PC-9 (cell line): ENCODE results near the gene IDH3B. TPM values are rescaled to one million over a fixed set of nuclear protein-coding genes. Genes with fewer than 3 reads are reported as not detected.

Experiments used
- BruUV-seq: library from RNA; stranded (reverse); fragments of 400-500 nt; replicated peaks from 2 replicates; lab custom pipeline; 2021; lab: Mats Ljungman, UMichigan
- CTCF ChIA-PET: fragments of 300-600 bp; sonication (Branson Sonifier 250); formaldehyde crosslinking; loops from one replicate; lab custom pipeline; 2022; ENCODE audit warnings: antibody characterized with exemption; lab: Charles Lee
- POLR2A ChIA-PET: fragments of 300-600 bp; sonication (Branson Sonifier 250); formaldehyde crosslinking; loops from one replicate; lab custom pipeline; 2022; ENCODE audit warnings: antibody characterized with exemption; ENCODE audit not compliant: unreplicated experiment; lab: Charles Lee
- DNase-seq, 2 experiments: peaks; one replicate each; pipeline versions ENCODE4 v3.0.0 to v3.0.0-alpha.2; 2015 to 2022; ENCODE audit warnings: mixed read lengths in 1 of 2
- H2AFZ ChIP-seq: fragments of 200-600 bp; sonication (generic); 2 replicates; pipeline ENCODE4 v1.8.1; 2017; ENCODE audit warnings: antibody characterized with exemption
- H3F3A ChIP-seq: fragments of 200-600 bp; sonication (generic); 2 replicates; pipeline ENCODE4 v1.8.1; 2017; ENCODE audit warnings: antibody characterized with exemption, mild to moderate bottlenecking, low read depth; ENCODE audit not compliant: insufficient read depth
- H3K27ac ChIP-seq: fragments of 200-600 bp; sonication (generic); 2 replicates; pipeline ENCODE4 v1.6.1; 2016; ENCODE audit warnings: mixed run types
- H3K27me3 ChIP-seq: fragments of 200-600 bp; sonication (generic); 2 replicates; pipeline ENCODE4 v1.6.1; 2016; ENCODE audit warnings: low read depth, mixed run types; ENCODE audit not compliant: insufficient read depth
- H3K36me3 ChIP-seq: fragments of 200-600 bp; sonication (generic); 2 replicates; pipeline ENCODE4 v1.6.1; 2016; ENCODE audit warnings: low read depth, mixed run types
- H3K4me1 ChIP-seq: fragments of 200-600 bp; sonication (generic); replicated peaks from 2 replicates; pipeline ENCODE4 v1.6.1; 2016; ENCODE audit warnings: mixed run types; ENCODE audit not compliant: insufficient read depth
- H3K4me2 ChIP-seq: fragments of 200-600 bp; sonication (generic); 2 replicates; pipeline ENCODE4 v1.6.1; 2017; ENCODE audit warnings: mixed run types
- H3K4me3 ChIP-seq: fragments of 200-600 bp; sonication (generic); 2 replicates; pipeline ENCODE4 v1.6.1; 2016; ENCODE audit warnings: mixed run types
- H3K79me2 ChIP-seq: fragments of 200-600 bp; sonication (generic); 2 replicates; pipeline ENCODE4 v1.6.1; 2017; ENCODE audit warnings: low read depth, mixed run types
- H3K9me2 ChIP-seq: fragments of 200-600 bp; sonication (generic); 2 replicates; pipeline ENCODE4 v1.8.1; 2017; ENCODE audit warnings: mild to moderate bottlenecking; ENCODE audit not compliant: insufficient read depth
- H3K9me3 ChIP-seq: fragments of 200-600 bp; sonication (generic); 2 replicates; pipeline ENCODE4 v1.8.1; 2016; ENCODE audit warnings: low read depth; ENCODE audit not compliant: insufficient read depth
- H4K20me1 ChIP-seq: fragments of 200-600 bp; sonication (generic); 2 replicates; pipeline ENCODE4 v1.8.1; 2017; ENCODE audit not compliant: insufficient read depth
- EZH2 ChIP-seq: fragments of 200-600 bp; sonication (generic); IDR thresholded peaks from 2 replicates; pipeline ENCODE4 v1.8.0; 2017; ENCODE audit warnings: antibody characterized with exemption, low read depth
- intact Hi-C: fragments of 100-400 bp; cut with micrococcal nuclease; formaldehyde crosslinking; loops from one replicate; pipeline ENCODE4 v1.10.0; 2022; ENCODE audit not compliant: unreplicated experiment
- total RNA-seq: library from RNA; stranded (reverse); gene quantifications from 2 replicates; pipeline ENCODE4 v1.2.3, GENCODE V29; 2021
- TF ChIP-seq, protein P1 (sequence below): fragments of 200-600 bp; sonication (generic); conservative IDR thresholded peaks from 2 replicates; pipeline ENCODE4 v1.6.1; 2017; ENCODE audit warnings: mixed run types, antibody characterized with exemption, mild to moderate bottlenecking, moderate library complexity

Gene IDH3B
- total RNA-seq, 1 experiment from 2014 or later, result 144 TPM

DNA sequence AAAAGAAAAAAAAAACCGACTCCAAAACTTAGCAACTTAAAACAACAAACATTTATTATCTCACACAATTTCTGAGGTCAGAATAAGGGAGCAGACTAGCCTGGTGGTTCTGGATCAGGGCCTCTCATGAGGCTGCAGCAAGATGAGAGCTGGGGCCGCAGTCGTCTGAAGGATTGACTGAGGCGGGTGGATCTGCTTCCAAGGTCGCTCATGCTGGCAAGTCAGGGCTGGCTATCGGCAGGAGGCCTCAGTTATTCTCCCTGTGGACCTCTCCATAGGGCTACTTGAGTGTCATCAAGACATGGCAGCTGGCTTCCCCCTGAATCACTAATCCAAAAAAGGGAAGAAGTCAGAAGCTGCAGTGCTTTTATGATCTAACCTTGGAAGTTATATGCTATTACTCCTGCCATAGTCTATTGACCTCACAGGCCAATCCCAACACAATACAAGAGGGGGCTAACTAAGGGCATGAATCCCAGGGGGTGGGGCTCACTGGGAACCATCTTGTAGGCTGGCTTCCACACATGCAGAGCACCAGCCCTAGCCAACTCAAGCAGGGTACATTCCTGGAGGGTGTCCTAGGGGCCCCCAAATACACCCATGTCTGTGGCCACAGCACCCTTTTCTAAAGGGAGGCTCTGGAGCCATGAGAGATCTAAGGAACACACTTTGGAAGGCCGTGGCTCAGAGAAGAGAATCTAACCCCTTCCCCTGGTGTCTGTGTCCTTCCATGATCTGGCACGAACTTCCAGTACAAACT lies 39.9 kb upstream of the IDH3B start:
- H3K79me2 ChIP-seq, result no peaks in the 10 kb centered on the region
- no peaks in the 10 kb centered on the region for H3K9me3 ChIP-seq
- POLR2A ChIA-PET, result interaction anchor here (0.7 kb wide), 1 partner anchor 60 kb away, joined by 17 read pairs; no protein-coding TSS in a partner anchor
- H2AFZ ChIP-seq, result no peak overlapping the region
- H3K27me3 ChIP-seq, result peaks cover 93% of the 10 kb centered on the region
- BruUV-seq, result no TSS peak
- intact Hi-C loops, result no loop called here
- H4K20me1 ChIP-seq, result no peaks in the 10 kb centered on the region
- H3K4me2 ChIP-seq, result no peak overlapping the region
- H3F3A ChIP-seq, result no peaks in the 10 kb centered on the region
- DNase-seq, result no peak
- H3K4me3 ChIP-seq, result no peak overlapping the region
- no peaks in the 10 kb centered on the region for H3K9me2 ChIP-seq
- CTCF ChIA-PET, result interaction anchor here (0.6 kb wide), 1 partner anchor 239 kb away, joined by 10 read pairs; no protein-coding TSS in a partner anchor
- no peak for TF ChIP-seq EZH2
- TF ChIP-seq, protein P1, sequence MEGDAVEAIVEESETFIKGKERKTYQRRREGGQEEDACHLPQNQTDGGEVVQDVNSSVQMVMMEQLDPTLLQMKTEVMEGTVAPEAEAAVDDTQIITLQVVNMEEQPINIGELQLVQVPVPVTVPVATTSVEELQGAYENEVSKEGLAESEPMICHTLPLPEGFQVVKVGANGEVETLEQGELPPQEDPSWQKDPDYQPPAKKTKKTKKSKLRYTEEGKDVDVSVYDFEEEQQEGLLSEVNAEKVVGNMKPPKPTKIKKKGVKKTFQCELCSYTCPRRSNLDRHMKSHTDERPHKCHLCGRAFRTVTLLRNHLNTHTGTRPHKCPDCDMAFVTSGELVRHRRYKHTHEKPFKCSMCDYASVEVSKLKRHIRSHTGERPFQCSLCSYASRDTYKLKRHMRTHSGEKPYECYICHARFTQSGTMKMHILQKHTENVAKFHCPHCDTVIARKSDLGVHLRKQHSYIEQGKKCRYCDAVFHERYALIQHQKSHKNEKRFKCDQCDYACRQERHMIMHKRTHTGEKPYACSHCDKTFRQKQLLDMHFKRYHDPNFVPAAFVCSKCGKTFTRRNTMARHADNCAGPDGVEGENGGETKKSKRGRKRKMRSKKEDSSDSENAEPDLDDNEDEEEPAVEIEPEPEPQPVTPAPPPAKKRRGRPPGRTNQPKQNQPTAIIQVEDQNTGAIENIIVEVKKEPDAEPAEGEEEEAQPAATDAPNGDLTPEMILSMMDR, result no peak
- no peaks in the 10 kb centered on the region for H3K4me1 ChIP-seq
- no peak overlapping the region for H3K27ac ChIP-seq
- H3K36me3 ChIP-seq, result no peaks in the 10 kb centered on the region

DNA sequence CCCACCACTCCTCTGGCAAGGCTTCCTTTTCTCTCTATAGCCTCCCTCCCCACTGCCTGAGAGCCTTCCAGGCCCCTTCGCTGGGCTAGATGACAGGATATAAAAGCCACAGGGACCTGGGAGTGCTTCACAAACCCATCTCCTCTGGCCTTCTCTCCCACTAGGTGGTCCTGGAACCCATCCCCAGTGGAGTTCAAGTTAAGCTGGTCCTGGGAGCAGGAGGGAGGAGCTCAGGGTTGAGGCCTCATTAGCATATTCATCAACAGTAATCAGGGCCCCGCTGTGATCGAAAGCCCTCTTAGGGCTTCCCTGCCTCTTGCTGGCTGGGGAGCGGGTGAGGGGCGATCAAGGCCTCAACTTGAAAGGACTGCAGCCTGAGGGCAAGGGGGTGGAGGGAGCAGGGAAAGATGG lies 37.7 kb upstream of the IDH3B start:
- H2AFZ ChIP-seq, result no peak overlapping the region
- no peak overlapping the region for H3K4me3 ChIP-seq
- no TSS peak for BruUV-seq
- no peak overlapping the region for H3K4me2 ChIP-seq
- H3K27me3 ChIP-seq, result peaks cover 94% of the 10 kb centered on the region
- H4K20me1 ChIP-seq, result no peaks in the 10 kb centered on the region
- H3K79me2 ChIP-seq, result no peaks in the 10 kb centered on the region
- no peaks in the 10 kb centered on the region for H3K36me3 ChIP-seq
- no peaks in the 10 kb centered on the region for H3K9me3 ChIP-seq
- CTCF ChIA-PET, result no interaction called here
- no peaks in the 10 kb centered on the region for H3F3A ChIP-seq
- POLR2A ChIA-PET, result no interaction called here
- TF ChIP-seq, protein P1, result no peak
- no peak for TF ChIP-seq EZH2
- no peaks in the 10 kb centered on the region for H3K9me2 ChIP-seq
- H3K27ac ChIP-seq, result no peak overlapping the region
- no peak for DNase-seq
- intact Hi-C loops, result no loop called here
- no peaks in the 10 kb centered on the region for H3K4me1 ChIP-seq

DNA sequence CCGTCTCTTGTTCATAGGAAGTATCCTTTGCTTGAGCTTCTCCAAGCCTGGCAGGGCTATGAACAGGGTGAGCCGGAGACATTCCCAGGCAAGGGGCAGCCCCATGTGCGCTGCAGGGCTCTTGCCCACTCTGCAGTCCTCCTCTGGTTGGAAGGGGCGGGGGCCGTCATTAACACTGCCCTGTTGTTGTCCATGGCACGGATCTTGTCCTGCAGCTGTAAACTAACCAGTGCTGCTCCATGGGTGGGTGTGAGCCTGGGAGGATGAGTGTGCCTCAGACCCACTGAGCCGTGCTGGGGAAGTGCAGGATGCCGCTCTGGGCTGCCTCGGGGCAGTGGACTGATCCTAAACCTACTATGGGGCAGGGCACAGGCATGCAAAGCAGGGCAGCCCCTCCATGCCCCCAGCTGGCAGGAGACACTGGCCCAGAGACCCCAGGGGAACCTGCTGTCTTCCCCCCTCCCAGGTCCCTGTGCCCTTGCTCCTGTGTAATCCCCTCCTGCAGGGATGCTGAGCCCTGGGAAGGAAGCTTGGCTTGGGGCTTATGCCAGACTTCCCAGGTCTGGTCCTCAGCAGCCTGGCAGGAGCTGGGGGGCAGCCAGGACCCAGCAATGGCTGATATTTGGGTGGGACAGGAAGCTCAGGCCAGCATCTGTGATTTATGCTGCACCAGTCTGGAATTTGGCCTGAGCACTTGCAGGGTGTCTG lies 37.1 kb upstream of the IDH3B start:
- CTCF ChIA-PET, result no interaction called here

More for the DNA sequence above, 37.1 kb upstream of the IDH3B start:
- BruUV-seq, result no TSS peak
- Histone ChIP-seq H3K4me1 (no peaks in the 10 kb centered on the region), H2AFZ (no peak overlapping the region), H4K20me1 (no peaks in the 10 kb centered on the region), H3K9me3 (no peaks in the 10 kb centered on the region), H3K27me3 (peaks cover 89% of the 10 kb centered on the region), H3K79me2 (no peaks in the 10 kb centered on the region), H3K9me2 (no peaks in the 10 kb centered on the region), H3F3A (no peaks in the 10 kb centered on the region), H3K27ac (no peak overlapping the region), H3K36me3 (no peaks in the 10 kb centered on the region), H3K4me2 (no peak overlapping the region), H3K4me3 (no peak overlapping the region)
- TF ChIP-seq, protein P1, result no peak
- TF ChIP-seq EZH2, result no peak
- no peak for DNase-seq
- POLR2A ChIA-PET, result no interaction called here
- intact Hi-C loops, result no loop called here
